Suprapubic skin (tissue), 4 donors: ENCODE data around the gene TTC29. TPM values are rescaled to one million over a fixed set of nuclear protein-coding genes. Genes with fewer than 3 reads are reported as not detected.

Source experiments
- DNase-seq, 2 donors: peaks; one replicate each; pipeline ENCODE4 v3.0.0-alpha.2; 2019; ENCODE audit warnings: low spot score in 2 of 2
- H3K27ac ChIP-seq: fragments of 200-600 bp; sonication (generic); one replicate; pipeline ENCODE4 v1.5.1; 2019
- H3K27me3 ChIP-seq: fragments of 200-600 bp; sonication (generic); one replicate; pipeline ENCODE4 v1.5.1; 2019
- H3K36me3 ChIP-seq: fragments of 200-600 bp; sonication (generic); one replicate; pipeline ENCODE4 v1.5.1; 2019
- H3K4me1 ChIP-seq: fragments of 200-600 bp; sonication (generic); one replicate; pipeline ENCODE4 v1.5.1; 2019
- H3K4me3 ChIP-seq: fragments of 200-600 bp; sonication (generic); one replicate; pipeline ENCODE4 v1.5.1; 2019; ENCODE audit warnings: mild to moderate bottlenecking
- H3K9me3 ChIP-seq: fragments of 200-600 bp; sonication (generic); one replicate; pipeline ENCODE4 v1.5.1; 2019
- CTCF ChIP-seq, 2 donors: fragments of 200-600 bp in 1 of 2; fragments of 450-650 bp in 1 of 2; sonication (generic) in 1 of 2; IDR thresholded peaks; one replicate each; pipeline ENCODE4 v1.5.1; 2016 to 2019; ENCODE audit warnings: antibody characterized with exemption in 2 of 2, mild to moderate bottlenecking in 1 of 2, moderate library complexity in 1 of 2
- EP300 ChIP-seq: sonication (generic); formaldehyde crosslinking; IDR thresholded peaks from one replicate; pipeline ENCODE4 v1.6.1; 2017; ENCODE audit warnings: antibody characterized with exemption
- POLR2A ChIP-seq, 2 donors: fragments of 450-650 bp; IDR thresholded peaks; one replicate each; pipeline ENCODE4 v1.6.1; 2017; ENCODE audit warnings: antibody characterized with exemption in 2 of 2, mild to moderate bottlenecking in 2 of 2, moderate library complexity in 2 of 2
- POLR2AphosphoS5 ChIP-seq, 3 donors: sonication (generic); formaldehyde crosslinking; IDR thresholded peaks; one replicate each; pipeline ENCODE4 v1.6.1; 2017; ENCODE audit warnings: antibody characterized with exemption in 3 of 3
- WGBS: methylation state at CpG from one replicate; pipeline ENCODE4 v1.1.5; 2018; 5-methylcytosine and 5-hydroxymethylcytosine counted together
- total RNA-seq, 4 donors: library from RNA; depleted of rRNA; stranded (reverse); fragments of >200 nt; gene quantifications; one replicate each; pipeline ENCODE4 v1.1.0, GENCODE V29; 2016

TTC29 gene
- total RNA-seq, 4 donors from 2014 or later = not detected

DNA sequence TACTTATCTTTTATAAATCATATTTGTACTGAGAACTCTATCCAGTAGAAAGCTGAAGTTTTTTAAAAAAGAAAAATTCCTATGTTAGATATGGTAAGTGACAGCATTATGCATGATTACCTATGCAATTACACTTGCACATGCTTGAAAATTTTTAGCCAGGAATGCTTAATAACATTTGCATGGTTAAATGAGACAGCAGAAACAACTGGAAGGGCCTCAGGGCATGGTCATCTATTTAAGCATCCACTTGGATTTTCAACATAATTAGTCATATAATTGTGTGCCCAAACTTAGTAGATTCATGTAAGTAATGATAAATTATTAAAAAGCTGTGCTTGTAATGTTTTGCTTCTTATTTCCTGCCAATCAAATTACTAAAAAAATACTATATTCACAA, 151.9 kb downstream of the TTC29 start:
- no peak overlapping the region for H3K27ac ChIP-seq
- no peaks in the 10 kb centered on the region for H3K4me1 ChIP-seq
- no peaks in the 10 kb centered on the region for H3K36me3 ChIP-seq
- no peak overlapping the region for H3K4me3 ChIP-seq
- H3K27me3 ChIP-seq = no peaks in the 10 kb centered on the region
- TF ChIP-seq EP300 (no peak), POLR2AphosphoS5 (IDR thresholded peaks at IDR 0.05) (no peak), CTCF (IDR thresholded peaks at IDR 0.05) (no peak), POLR2A (IDR thresholded peaks at IDR 0.05) (no peak)
- H3K9me3 ChIP-seq = no peaks in the 10 kb centered on the region
- DNase-seq = no peak

GRCh38 chr4:146791439-146791838, 154.2 kb downstream of the TTC29 start:
- WGBS = 74% methylated on average over 1 of the region's 1 CpG
- no peaks in the 10 kb centered on the region for H3K9me3 ChIP-seq
- TF ChIP-seq CTCF (IDR thresholded peaks at IDR 0.05) = no peak
- TF ChIP-seq POLR2A (IDR thresholded peaks at IDR 0.05) = no peak
- H3K4me3 ChIP-seq = no peak overlapping the region
- DNase-seq = no peak
- H3K36me3 ChIP-seq = no peaks in the 10 kb centered on the region
- H3K27me3 ChIP-seq = no peaks in the 10 kb centered on the region
- H3K27ac ChIP-seq = no peak overlapping the region
- H3K4me1 ChIP-seq = no peaks in the 10 kb centered on the region

DNA sequence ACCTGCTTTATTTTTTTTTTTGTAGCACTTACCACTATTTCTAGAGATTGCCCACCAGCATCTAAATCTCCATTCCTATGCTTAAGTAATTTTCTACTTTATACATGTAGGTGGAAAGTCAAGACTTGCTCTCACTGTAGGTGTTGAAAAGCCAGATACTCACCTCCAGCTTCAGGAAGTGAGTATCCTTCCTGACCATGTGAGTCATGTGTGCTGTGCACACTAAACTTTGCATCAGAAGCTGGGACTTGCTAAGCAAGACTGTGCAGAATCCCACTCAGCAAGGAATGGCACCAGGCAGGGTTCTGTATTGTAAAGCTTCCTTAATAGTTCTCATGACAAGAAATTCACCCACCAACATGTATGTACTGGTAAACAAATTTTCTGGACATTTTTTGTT, 155.1 kb downstream of the TTC29 start:
- H3K27ac ChIP-seq = no peak overlapping the region
- H3K9me3 ChIP-seq = no peaks in the 10 kb centered on the region
- no peak overlapping the region for H3K4me3 ChIP-seq
- DNase-seq = no peak
- H3K27me3 ChIP-seq = no peaks in the 10 kb centered on the region
- H3K4me1 ChIP-seq = no peaks in the 10 kb centered on the region
- TF ChIP-seq EP300 = no peak
- TF ChIP-seq CTCF (IDR thresholded peaks at IDR 0.05) = no peak
- TF ChIP-seq POLR2A (IDR thresholded peaks at IDR 0.05) = no peak
- TF ChIP-seq POLR2AphosphoS5 (IDR thresholded peaks at IDR 0.05) = no peak
- H3K36me3 ChIP-seq = no peaks in the 10 kb centered on the region

DNA sequence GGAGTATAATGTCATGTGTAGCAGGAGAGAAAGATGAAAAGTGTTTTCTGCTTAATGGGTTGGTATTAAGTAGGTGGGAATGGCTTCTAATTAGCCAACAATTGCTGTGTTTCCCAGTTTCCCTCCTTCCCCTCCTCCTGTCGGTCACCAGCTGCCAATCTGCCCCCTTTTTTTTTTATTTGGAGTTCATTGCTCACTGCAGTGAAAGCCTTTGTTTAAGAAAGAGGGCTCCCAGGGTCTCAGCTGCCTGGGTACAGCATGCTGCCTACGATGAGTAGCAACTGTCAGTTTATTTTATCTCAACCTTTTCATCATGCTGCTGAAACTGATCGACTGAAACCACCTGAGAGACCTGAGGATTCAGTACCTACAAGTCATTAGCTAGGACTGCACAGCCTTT, 157.9 kb downstream of the TTC29 start:
- TF ChIP-seq POLR2AphosphoS5 (IDR thresholded peaks at IDR 0.05) (no peak), EP300 (no peak), CTCF (IDR thresholded peaks at IDR 0.05) (no peak), POLR2A (IDR thresholded peaks at IDR 0.05) (no peak)
- DNase-seq = no peak
- 26% methylated on average over 3 of the region's 3 CpGs for WGBS
- Histone ChIP-seq H3K9me3 (no peaks in the 10 kb centered on the region), H3K4me1 (no peaks in the 10 kb centered on the region), H3K4me3 (no peak overlapping the region), H3K27me3 (no peaks in the 10 kb centered on the region), H3K27ac (no peak overlapping the region), H3K36me3 (no peaks in the 10 kb centered on the region)

- Histone ChIP-seq H3K27ac (no peak overlapping the region), H3K36me3 (no peaks in the 10 kb centered on the region), H3K4me1 (no peaks in the 10 kb centered on the region), H3K9me3 (no peaks in the 10 kb centered on the region), H3K27me3 (no peaks in the 10 kb centered on the region), H3K4me3 (no peak overlapping the region)
- WGBS = 98% methylated on average over 8 of the region's 8 CpGs
- DNase-seq = peak in 1 of 2 donors; percentile 40
- TF ChIP-seq EP300 = no peak
- no peak for TF ChIP-seq POLR2A (IDR thresholded peaks at IDR 0.05)
- no peak for TF ChIP-seq POLR2AphosphoS5 (IDR thresholded peaks at IDR 0.05)
- no peak for TF ChIP-seq CTCF (IDR thresholded peaks at IDR 0.05)
Observed at GRCh38 chr4:146776691-146777090, 169.0 kb downstream of the TTC29 start.
